Activated CD4-positive, alpha-beta T cell treated with anti-CD3 and anti-CD28 coated beads for 36 hours (primary cell): Measurements from ENCODE around the gene LMO7. TPM values are rescaled to one million over a fixed set of nuclear protein-coding genes. Genes with fewer than 3 reads are reported as not detected.
"Not testable (repeated sequence)": the region's sequence is repeated elsewhere in the genome, so short reads cannot be mapped to it uniquely, and the experiment has no call there.

ENCODE experiments used
- ATAC-seq: fragments of 200-7000 bp; cut with Tn5 transposase; one replicate; pipeline ENCODE4 v1.10.0; 2021; ENCODE audit warnings: mild to moderate bottlenecking, moderate library complexity
- CTCF ChIA-PET: fragments of 350-600 bp; sonication (Branson Sonifier 250); formaldehyde crosslinking; loops from one replicate; lab custom pipeline; 2021; ENCODE audit warnings: antibody characterized with exemption; lab: Charles Lee
- POLR2A ChIA-PET: fragments of 350-600 bp; sonication (Branson Sonifier 250); formaldehyde crosslinking; loops from one replicate; lab custom pipeline; 2021; ENCODE audit warnings: antibody characterized with exemption, inconsistent platforms; lab: Charles Lee
- DNase-seq: peaks from one replicate; pipeline ENCODE4 v3.0.0-alpha.2; 2020
- H3K27ac Mint-ChIP-seq: one replicate; pipeline ENCODE4 v1.8.0; 2021; ENCODE audit warnings: mixed read lengths
- H3K27me3 Mint-ChIP-seq: one replicate; pipeline ENCODE4 v1.8.0; 2021; ENCODE audit warnings: mixed read lengths
- H3K36me3 Mint-ChIP-seq: one replicate; pipeline ENCODE4 v1.8.0; 2021; ENCODE audit warnings: low read depth, mixed read lengths
- H3K4me1 Mint-ChIP-seq: one replicate; pipeline ENCODE4 v1.8.0; 2021; ENCODE audit warnings: mixed read lengths
- H3K4me3 Mint-ChIP-seq: one replicate; pipeline ENCODE4 v1.8.0; 2021; ENCODE audit warnings: mild to moderate bottlenecking, moderate library complexity, mixed read lengths
- H3K9me3 Mint-ChIP-seq: one replicate; pipeline ENCODE4 v1.8.0; 2021; ENCODE audit warnings: low read depth, mixed read lengths
- intact Hi-C, 2 experiments: fragments of 100-400 bp; cut with DNase I in 1 of 2; cut with micrococcal nuclease in 1 of 2; formaldehyde crosslinking; loops; one replicate each; pipeline versions ENCODE4 v1.14.2 to v1.15.1; 2022 to 2024; cut with DNase I, micrococcal nuclease
- total RNA-seq, 2 experiments: library from RNA; stranded (reverse); gene quantifications; one replicate each; pipeline ENCODE4 v1.2.3, GENCODE V29; 2021

Gene LMO7
- total RNA-seq, 2 experiments from 2014 or later: 11.7 to 15.5 TPM

- peaks cover 13% of the 10 kb centered on the region for H3K9me3 Mint-ChIP-seq
- no peak for ATAC-seq
- no peak for DNase-seq
- peaks cover 63% of the 10 kb centered on the region for H3K4me1 Mint-ChIP-seq
- H3K27me3 Mint-ChIP-seq: no peaks in the 10 kb centered on the region
- intact Hi-C loops: no loop called here
- POLR2A ChIA-PET: no interaction called here
- H3K4me3 Mint-ChIP-seq: no peak overlapping the region
- peaks cover 24% of the 10 kb centered on the region for H3K36me3 Mint-ChIP-seq
- peak overlapping the region; percentile 10 for H3K27ac Mint-ChIP-seq
- CTCF ChIA-PET: interaction anchor here (0.7 kb wide), 1 partner anchor 8 kb away, joined by 3 read pairs; no protein-coding TSS in a partner anchor
These were observed 134.0 kb downstream of the LMO7 start for GRCh38 chr13:75770164-75770563.

DNA sequence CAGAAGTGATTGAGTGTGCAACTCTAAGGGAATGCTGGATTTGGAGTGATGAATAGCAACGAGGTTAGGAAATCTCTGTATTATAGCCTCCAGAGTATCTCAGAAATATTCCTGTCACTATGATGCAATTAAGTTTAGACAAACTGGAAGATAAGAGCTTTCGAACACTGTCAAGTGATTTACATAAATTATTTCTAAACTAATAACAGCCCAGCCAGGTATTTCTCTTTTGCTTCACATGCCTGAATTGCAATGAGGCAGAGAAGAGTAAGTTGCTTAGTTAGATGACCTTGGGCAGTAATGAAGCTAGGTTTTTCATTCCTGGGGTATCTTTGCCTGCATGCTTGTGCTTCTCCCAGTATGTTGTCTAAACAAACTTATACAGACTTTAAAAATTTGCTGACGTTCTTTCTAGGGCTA lies 134.5 kb downstream of the LMO7 start:
- intact Hi-C loops: no loop called here
- Mint-ChIP-seq H3K4me3 (no peak overlapping the region), H3K9me3 (peaks cover 13% of the 10 kb centered on the region), H3K27me3 (no peaks in the 10 kb centered on the region), H3K4me1 (peaks cover 58% of the 10 kb centered on the region), H3K36me3 (peaks cover 21% of the 10 kb centered on the region), H3K27ac (peak overlapping the region; percentile 16)
- ChIA-PET CTCF (interaction anchor here (0.7 kb wide), 1 partner anchor 9 kb away, joined by 3 read pairs; no protein-coding TSS in a partner anchor), POLR2A (no interaction called here)
- DNase-seq (no peak), ATAC-seq (no peak)

DNA sequence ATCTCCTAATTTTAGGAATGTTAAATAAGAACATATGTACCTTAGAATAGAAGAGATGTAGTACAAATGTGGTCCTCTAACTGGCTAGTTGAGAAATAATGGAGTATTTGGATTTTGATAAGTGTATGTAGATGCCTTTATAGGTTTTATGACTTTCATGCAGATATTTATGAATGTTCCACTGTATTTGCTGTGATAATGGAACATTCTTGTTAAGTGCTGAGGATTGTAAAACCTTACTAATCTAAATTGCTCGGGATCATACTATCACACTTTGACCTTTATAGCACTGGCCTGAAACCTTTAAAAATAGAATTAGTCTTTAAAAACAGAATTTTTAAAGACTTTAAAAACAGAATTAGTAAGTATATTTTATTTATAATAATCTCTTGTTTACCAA lies 135.1 kb downstream of the LMO7 start:
- H3K27ac Mint-ChIP-seq: peak overlapping the region; percentile 16
- CTCF ChIA-PET: interaction anchor here (1.9 kb wide), 1 partner anchor 9 kb away, joined by 12 read pairs; no protein-coding TSS in a partner anchor
- peaks cover 52% of the 10 kb centered on the region for H3K4me1 Mint-ChIP-seq
- H3K27me3 Mint-ChIP-seq: no peaks in the 10 kb centered on the region
- H3K36me3 Mint-ChIP-seq: peaks cover 17% of the 10 kb centered on the region
- ATAC-seq (no peak), DNase-seq (no peak)
- POLR2A ChIA-PET: interaction anchor here (0.5 to 0.7 kb wide), 2 partner anchors 10 to 159 kb away, joined by 3 read pairs; no protein-coding TSS in a partner anchor
- no peak overlapping the region for H3K4me3 Mint-ChIP-seq
- intact Hi-C loops: no loop called here
- H3K9me3 Mint-ChIP-seq: peaks cover 7% of the 10 kb centered on the region

GRCh38 chr13:75771818-75772217 lies 135.7 kb downstream of the LMO7 start:
- peaks cover 46% of the 10 kb centered on the region for H3K4me1 Mint-ChIP-seq
- DNase-seq: no peak
- peak; percentile 97 for ATAC-seq
- no peak overlapping the region for H3K4me3 Mint-ChIP-seq
- CTCF ChIA-PET: interaction anchor here (1.9 kb wide), 1 partner anchor 10 kb away, joined by 12 read pairs; no protein-coding TSS in a partner anchor
- POLR2A ChIA-PET: interaction anchor here (0.5 to 0.7 kb wide), 2 partner anchors 11 to 160 kb away, joined by 3 read pairs; no protein-coding TSS in a partner anchor
- H3K27me3 Mint-ChIP-seq: no peaks in the 10 kb centered on the region
- intact Hi-C loops: loop anchor here in 1 of 2 experiments (1.0 kb wide), 1 partner anchor 10 kb away; no protein-coding TSS in a partner anchor
- peaks cover 15% of the 10 kb centered on the region for H3K36me3 Mint-ChIP-seq
- H3K9me3 Mint-ChIP-seq: peaks cover 6% of the 10 kb centered on the region
- H3K27ac Mint-ChIP-seq: peak overlapping the region; percentile 39

GRCh38 chr13:75774176-75774575 lies 138.0 kb downstream of the LMO7 start:
- H3K4me1 Mint-ChIP-seq: peaks cover 35% of the 10 kb centered on the region
- ChIA-PET POLR2A (no interaction called here), CTCF (interaction anchor here (0.9 kb wide), 1 partner anchor 12 kb away, joined by 3 read pairs; no protein-coding TSS in a partner anchor)
- no peak overlapping the region for H3K4me3 Mint-ChIP-seq
- DNase-seq (no peak), ATAC-seq (no peak)
- peaks cover 22% of the 10 kb centered on the region for H3K36me3 Mint-ChIP-seq
- peaks cover 7% of the 10 kb centered on the region for H3K9me3 Mint-ChIP-seq
- no peaks in the 10 kb centered on the region for H3K27me3 Mint-ChIP-seq
- intact Hi-C loops: no loop called here
- H3K27ac Mint-ChIP-seq: no peak overlapping the region

- Mint-ChIP-seq H3K27me3 (no peaks in the 10 kb centered on the region), H3K4me3 (no peak overlapping the region), H3K27ac (no peak overlapping the region), H3K36me3 (peaks cover 31% of the 10 kb centered on the region), H3K4me1 (peaks cover 21% of the 10 kb centered on the region), H3K9me3 (peaks cover 7% of the 10 kb centered on the region)
- ATAC-seq (no peak), DNase-seq (no peak)
- ChIA-PET CTCF (interaction anchor here (0.6 to 1.0 kb wide), 4 partner anchors 10 to 81 kb away, joined by 3 to 4 read pairs (median 3); no protein-coding TSS in a partner anchor), POLR2A (no interaction called here)
- intact Hi-C loops: no loop called here
These were observed 140.4 kb downstream of the LMO7 start for GRCh38 chr13:75776550-75776949.

GRCh38 chr13:75779393-75779792 lies 143.3 kb downstream of the LMO7 start:
- peaks cover 2% of the 10 kb centered on the region for H3K9me3 Mint-ChIP-seq
- H3K4me3 Mint-ChIP-seq: no peak overlapping the region
- POLR2A ChIA-PET: interaction anchor here (0.7 kb wide), 1 partner anchor 48 kb away, joined by 3 read pairs; no protein-coding TSS in a partner anchor
- no peak overlapping the region for H3K27ac Mint-ChIP-seq
- H3K36me3 Mint-ChIP-seq: peaks cover 22% of the 10 kb centered on the region
- intact Hi-C loops: no loop called here
- CTCF ChIA-PET: interaction anchor here (0.7 to 1.1 kb wide), 3 partner anchors 11 to 15 kb away, joined by 3 to 4 read pairs (median 3); no protein-coding TSS in a partner anchor
- H3K27me3 Mint-ChIP-seq: no peaks in the 10 kb centered on the region
- no peak for ATAC-seq
- no peak for DNase-seq
- H3K4me1 Mint-ChIP-seq: no peaks in the 10 kb centered on the region

- intact Hi-C loops, H3K27me3 Mint-ChIP-seq, ATAC-seq, H3K4me3 Mint-ChIP-seq, CTCF ChIA-PET, H3K27ac Mint-ChIP-seq, H3K4me1 Mint-ChIP-seq, POLR2A ChIA-PET, DNase-seq, H3K9me3 Mint-ChIP-seq: not testable (repeated sequence)
- H3K36me3 Mint-ChIP-seq: peaks cover 19% of the 10 kb centered on the region
These were observed 144.0 kb downstream of the LMO7 start for GRCh38 chr13:75780103-75780502.

DNA sequence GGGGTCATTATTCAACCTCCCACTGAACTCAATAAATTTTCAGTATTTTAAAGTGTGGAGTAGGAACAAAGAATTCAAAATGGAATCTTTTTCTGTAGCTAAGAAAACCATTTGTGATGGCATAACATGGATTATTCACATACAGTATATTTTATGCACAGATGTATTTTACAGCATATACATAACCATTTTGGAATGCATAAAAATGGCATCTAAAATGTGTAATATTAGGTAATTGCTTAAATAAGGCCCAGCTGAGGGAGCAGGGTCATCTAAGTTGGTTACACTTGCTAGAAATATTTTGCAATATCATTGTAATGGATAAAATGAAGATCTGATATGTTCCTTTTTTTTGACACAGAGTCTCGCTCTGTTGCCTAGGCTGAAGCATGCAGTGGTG lies 146.9 kb downstream of the LMO7 start:
- ATAC-seq (no peak), DNase-seq (no peak)
- intact Hi-C loops: no loop called here
- Mint-ChIP-seq H3K4me3 (no peak overlapping the region), H3K9me3 (peaks cover 2% of the 10 kb centered on the region), H3K27me3 (no peaks in the 10 kb centered on the region), H3K36me3 (peaks cover 19% of the 10 kb centered on the region), H3K4me1 (peaks cover 2% of the 10 kb centered on the region), H3K27ac (no peak overlapping the region)
- ChIA-PET CTCF (interaction anchor here (1.0 to 1.5 kb wide), 2 partner anchors 9 to 87 kb away, joined by 5 read pairs; no protein-coding TSS in a partner anchor), POLR2A (no interaction called here)

GRCh38 chr13:75784003-75784402 lies 147.9 kb downstream of the LMO7 start:
- DNase-seq (no peak), ATAC-seq (no peak)
- peaks cover 15% of the 10 kb centered on the region for H3K36me3 Mint-ChIP-seq
- no peaks in the 10 kb centered on the region for H3K27me3 Mint-ChIP-seq
- peaks cover 2% of the 10 kb centered on the region for H3K4me1 Mint-ChIP-seq
- H3K27ac Mint-ChIP-seq: no peak overlapping the region
- peaks cover 2% of the 10 kb centered on the region for H3K9me3 Mint-ChIP-seq
- POLR2A ChIA-PET: no interaction called here
- intact Hi-C loops: no loop called here
- CTCF ChIA-PET: interaction anchor here (0.5 to 0.6 kb wide), 2 partner anchors 16 to 1945 kb away, joined by 3 read pairs; no protein-coding TSS in a partner anchor
- no peak overlapping the region for H3K4me3 Mint-ChIP-seq

DNA sequence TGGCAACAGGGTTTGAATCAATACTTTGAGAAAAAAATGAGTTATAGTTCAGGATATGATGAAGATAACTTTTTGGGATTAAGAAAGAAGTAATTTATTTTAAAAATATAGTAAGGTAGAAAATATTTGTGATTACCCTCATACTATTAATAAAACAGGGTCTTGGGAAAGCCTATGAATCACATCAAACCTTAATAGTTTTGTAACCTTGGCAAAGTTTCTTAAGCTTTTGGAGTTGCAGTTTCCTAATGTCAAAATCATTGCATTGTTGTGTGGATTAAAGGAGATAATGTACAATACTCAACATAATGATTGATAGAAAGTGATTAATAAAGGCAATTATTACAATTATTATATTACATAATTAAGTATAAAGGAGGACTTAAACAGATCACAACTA lies 149.0 kb downstream of the LMO7 start:
- no peak for DNase-seq
- H3K27ac Mint-ChIP-seq: no peak overlapping the region
- POLR2A ChIA-PET: no interaction called here
- CTCF ChIA-PET: no interaction called here
- no peaks in the 10 kb centered on the region for H3K27me3 Mint-ChIP-seq
- no peaks in the 10 kb centered on the region for H3K9me3 Mint-ChIP-seq
- H3K4me3 Mint-ChIP-seq: no peak overlapping the region
- peaks cover 2% of the 10 kb centered on the region for H3K4me1 Mint-ChIP-seq
- peaks cover 8% of the 10 kb centered on the region for H3K36me3 Mint-ChIP-seq
- intact Hi-C loops: no loop called here
- no peak for ATAC-seq
